Small intestine (tissue), 7 donors: ENCODE results near the gene HADH. TPM values are rescaled to one million over a fixed set of nuclear protein-coding genes. Genes with fewer than 3 reads are reported as not detected.
A peak's percentile ranks its signal among the peaks of the same experiment; 100 is the strongest.
"Not testable (repeated sequence)": the region's sequence is repeated elsewhere in the genome, so short reads cannot be mapped to it uniquely, and the experiment has no call there.

Experiments
- DNase-seq, 2 donors: peaks; one replicate each; pipeline versions ENCODE4 v3.0.0 to v3.0.0-alpha.2; 2013
- FAIRE-seq: peaks from 2 replicates; lab custom pipeline; 2012; peaks lifted over from hg19 to GRCh38; lab: Jason Lieb, UNC
- H3K27ac ChIP-seq, 3 donors: one replicate each; pipeline ENCODE4 v1.5.1; 2013; ENCODE audit warnings: low read length in 2 of 3, mild to moderate bottlenecking in 2 of 3, control low read depth in 1 of 3, inconsistent platforms in 1 of 3, low read depth in 1 of 3, moderate library complexity in 1 of 3
- H3K27me3 ChIP-seq, 3 donors: one replicate each; pipeline ENCODE4 v1.6.1; 2013; ENCODE audit warnings: low read length in 3 of 3, inconsistent platforms in 1 of 3; ENCODE audit not compliant: control insufficient read depth in 3 of 3, insufficient read depth in 3 of 3
- H3K36me3 ChIP-seq, 3 donors: one replicate each; pipeline ENCODE4 v1.6.1; 2013; ENCODE audit warnings: low read length in 3 of 3, inconsistent platforms in 1 of 3, low read depth in 1 of 3, mild to moderate bottlenecking in 1 of 3, moderate library complexity in 1 of 3; ENCODE audit not compliant: control insufficient read depth in 3 of 3, insufficient read depth in 2 of 3
- H3K4me1 ChIP-seq, 3 donors: one replicate each; pipeline ENCODE4 v1.6.1; 2013; ENCODE audit warnings: low read length in 2 of 3, inconsistent platforms in 1 of 3, low read depth in 1 of 3, mild to moderate bottlenecking in 1 of 3, moderate library complexity in 1 of 3; ENCODE audit not compliant: control insufficient read depth in 3 of 3, insufficient read depth in 2 of 3
- H3K4me3 ChIP-seq, 3 donors: one replicate each; pipeline ENCODE4 v1.5.1; 2013; ENCODE audit warnings: low read length in 3 of 3, control low read depth in 1 of 3, inconsistent platforms in 1 of 3, low read depth in 1 of 3, mild to moderate bottlenecking in 1 of 3, moderate library complexity in 1 of 3
- H3K9me3 ChIP-seq, 2 donors: one replicate each; pipeline ENCODE4 v1.6.1; 2013; ENCODE audit warnings: low read depth in 1 of 2, low read length in 1 of 2; ENCODE audit not compliant: control insufficient read depth in 2 of 2, insufficient read depth in 1 of 2
- WGBS, 3 donors: extraction: QIAGEN DNeasy Blood & Tissue Kit; methylation state at CpG; one replicate each; pipeline ENCODE4 v1.1.7; 2013; 5-methylcytosine and 5-hydroxymethylcytosine counted together
- polyA plus RNA-seq, 4 donors: library from polyadenylated mRNA; stranded (reverse) in 3 of 4; unstranded in 1 of 4; fragments of 200-250 nt in 3 of 4; fragments of 120-200 nt in 1 of 4; gene quantifications; one replicate each; pipeline versions ENCODE4 v1.2.1 to v1.2.3, GENCODE V29; 2013
- donor health status: healthy with polysubstance abuse.
- donor health status: control.
- donor health status: control.
- donor health status: Bipolar disorder and iron deficiency.
- donor health status: healthy.

Gene HADH
- polyA plus RNA-seq, 4 donors, result 81.9 to 389 (median 139) TPM

DNA sequence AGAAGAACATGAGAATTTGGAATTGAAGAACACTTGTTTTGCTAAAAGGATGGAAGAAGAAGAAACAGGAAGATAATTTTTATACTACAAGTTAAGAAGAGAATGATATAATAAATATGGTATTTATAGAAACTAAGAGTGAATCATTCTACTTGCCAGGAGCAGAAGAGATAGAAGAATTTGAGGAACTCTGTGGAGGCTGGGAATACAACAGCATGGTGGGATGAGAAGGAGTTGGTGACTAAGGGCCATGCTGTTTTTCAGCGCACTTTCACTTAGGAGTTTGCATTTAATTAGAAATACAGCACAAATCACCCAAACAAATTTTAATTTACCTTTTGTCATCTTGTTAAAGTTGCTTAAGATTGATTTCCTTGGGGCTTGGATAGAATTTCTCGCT is 20.5 kb downstream of the HADH start:
- FAIRE-seq, result no peak
- Histone ChIP-seq H3K4me1 (no peaks in the 10 kb centered on the region), H3K36me3 (peaks cover 3 to 25% (median 3%) of the 10 kb centered on the region in 3 donors), H3K27me3 (no peaks in the 10 kb centered on the region), H3K4me3 (no peak overlapping the region), H3K27ac (no peak overlapping the region), H3K9me3 (peaks cover 0 to 3% of the 10 kb centered on the region in 2 donors)
- no peak for DNase-seq
- WGBS, 3 donors, result 99 to 100% (median 100%) methylated on average over 2 of the region's 2 CpGs

- FAIRE-seq, result not testable (repeated sequence)
- 95 to 98% (median 97%) methylated on average over 5 of the region's 5 CpGs for WGBS, 3 donors
Measured at GRCh38 chr4:108012382-108012781, 22.7 kb downstream of the HADH start.

GRCh38 chr4:108013327-108013726 is 23.6 kb downstream of the HADH start:
- no peak overlapping the region for H3K4me3 ChIP-seq
- no peaks in the 10 kb centered on the region for H3K27me3 ChIP-seq
- no peak overlapping the region for H3K27ac ChIP-seq
- FAIRE-seq (no peak), DNase-seq (no peak)
- H3K36me3 ChIP-seq, result peaks cover 6 to 45% (median 15%) of the 10 kb centered on the region in 3 donors
- no peaks in the 10 kb centered on the region for H3K9me3 ChIP-seq
- no peaks in the 10 kb centered on the region for H3K4me1 ChIP-seq

More at GRCh38 chr4:108012382-108012781, 22.7 kb downstream of the HADH start:
- peaks cover 6 to 40% (median 15%) of the 10 kb centered on the region in 3 donors for H3K36me3 ChIP-seq
- DNase-seq, H3K27ac ChIP-seq, H3K4me1 ChIP-seq, H3K27me3 ChIP-seq, H3K4me3 ChIP-seq, H3K9me3 ChIP-seq: not testable (repeated sequence)

- H3K4me1 ChIP-seq, result no peaks in the 10 kb centered on the region
- H3K27ac ChIP-seq, result no peak overlapping the region
- WGBS, 3 donors, result 97 to 99% (median 99%) methylated on average over 5 of the region's 5 CpGs
- no peak overlapping the region for H3K4me3 ChIP-seq
- H3K27me3 ChIP-seq, result no peaks in the 10 kb centered on the region
- FAIRE-seq (no peak), DNase-seq (no peak)
- H3K9me3 ChIP-seq, result no peaks in the 10 kb centered on the region
- H3K36me3 ChIP-seq, result peaks cover 6 to 47% (median 15%) of the 10 kb centered on the region in 3 donors
Measured at GRCh38 chr4:108013955-108014354, 24.3 kb downstream of the HADH start.

GRCh38 chr4:108018040-108018883 is 28.6 kb downstream of the HADH start:
- DNase-seq (peak; percentile 80 to 83), FAIRE-seq (no peak)
- Histone ChIP-seq H3K9me3 (no peaks in the 10 kb centered on the region), H3K36me3 (peaks cover 2 to 53% (median 20%) of the 10 kb centered on the region in 3 donors), H3K27ac (no peak overlapping the region), H3K4me3 (no peak overlapping the region), H3K27me3 (no peaks in the 10 kb centered on the region), H3K4me1 (no peaks in the 10 kb centered on the region)
- WGBS, 3 donors, result 38 to 44% (median 41%) methylated on average over 8 of the region's 8 CpGs

DNA sequence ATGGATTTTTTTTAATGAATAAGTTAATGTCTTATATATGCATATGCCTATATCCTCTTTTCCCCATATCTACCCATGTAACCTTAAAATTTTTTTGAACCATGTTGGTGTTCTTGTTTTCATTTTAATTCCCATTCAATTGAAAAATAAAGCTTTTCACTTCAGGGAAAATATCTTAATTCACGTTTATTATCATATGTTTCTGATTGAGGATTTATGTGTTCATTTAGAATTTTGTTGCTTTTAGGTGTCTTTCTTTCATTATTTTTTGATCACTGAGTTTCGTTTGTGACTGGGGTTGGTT is 29.1 kb downstream of the HADH start:
- WGBS, 3 donors, result 44 to 49% (median 46%) methylated on average over 2 of the region's 2 CpGs
- Histone ChIP-seq H3K4me3 (no peak overlapping the region), H3K27me3 (no peaks in the 10 kb centered on the region), H3K4me1 (no peaks in the 10 kb centered on the region), H3K36me3 (peaks cover 2 to 54% (median 20%) of the 10 kb centered on the region in 3 donors), H3K9me3 (no peaks in the 10 kb centered on the region), H3K27ac (no peak overlapping the region)
- DNase-seq, result no peak
- no peak for FAIRE-seq

DNA sequence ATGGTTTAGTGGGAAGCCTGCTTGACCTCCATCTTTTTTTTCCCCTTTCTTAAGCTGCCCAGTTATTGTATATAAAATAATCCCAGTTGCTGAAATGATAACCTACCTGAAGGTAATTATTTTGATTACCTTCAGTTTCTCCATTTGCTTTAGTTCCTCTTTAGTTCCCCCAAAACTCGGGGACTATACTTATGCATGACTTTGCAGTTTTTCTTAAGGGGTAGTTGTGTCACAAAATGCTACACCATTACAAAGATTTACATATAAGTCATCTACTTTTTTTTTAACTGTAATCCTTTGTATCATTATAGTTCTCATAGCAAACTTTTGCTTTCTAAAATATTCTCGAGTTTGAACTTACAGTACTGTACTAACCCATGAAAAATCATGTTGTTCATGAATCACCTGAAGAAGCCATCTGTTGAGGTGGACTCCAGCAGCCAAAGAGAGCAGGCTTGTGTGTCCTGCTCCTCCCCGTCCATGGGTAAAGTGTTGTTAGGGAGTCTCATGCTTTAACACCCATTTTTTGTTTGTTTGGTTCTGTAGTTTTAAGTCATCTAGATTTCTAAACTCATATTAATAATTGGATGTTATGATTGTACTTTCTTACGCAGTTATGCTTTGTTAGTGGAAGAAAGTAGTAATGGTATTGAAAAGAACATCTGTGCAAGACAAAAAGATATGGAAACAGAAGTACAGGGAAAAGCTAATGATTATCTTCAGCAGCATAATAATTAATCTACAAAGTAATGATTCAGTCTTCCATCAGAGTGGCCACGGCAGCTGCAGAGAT is 34.6 kb downstream of the HADH start:
- H3K27ac ChIP-seq, result no peak overlapping the region
- no peaks in the 10 kb centered on the region for H3K27me3 ChIP-seq
- DNase-seq, result no peak
- no peak overlapping the region for H3K4me3 ChIP-seq
- 78 to 84% (median 81%) methylated on average over 5 of the region's 5 CpGs for WGBS, 3 donors
- H3K36me3 ChIP-seq, result peaks cover 6 to 54% (median 19%) of the 10 kb centered on the region in 3 donors
- H3K9me3 ChIP-seq, result no peaks in the 10 kb centered on the region
- H3K4me1 ChIP-seq, result no peaks in the 10 kb centered on the region
- FAIRE-seq, result no peak

GRCh38 chr4:108024878-108025165 is 35.1 kb downstream of the HADH start:
- no peak for FAIRE-seq
- H3K9me3 ChIP-seq, result no peaks in the 10 kb centered on the region
- H3K27me3 ChIP-seq, result no peaks in the 10 kb centered on the region
- no peak overlapping the region for H3K4me3 ChIP-seq
- no peaks in the 10 kb centered on the region for H3K4me1 ChIP-seq
- no peak overlapping the region for H3K27ac ChIP-seq
- H3K36me3 ChIP-seq, result peaks cover 6 to 54% (median 17%) of the 10 kb centered on the region in 3 donors
- no peak for DNase-seq
